GM19328 (cell line): Measurements from ENCODE around the gene PUDP.
"Not testable (repeated sequence)": the region's sequence is repeated elsewhere in the genome, so short reads cannot be mapped to it uniquely, and the experiment has no call there.

ENCODE experiments used
- ATAC-seq: cut with Tn5 transposase; IDR thresholded peaks from one replicate; pipeline ENCODE4 v1.9.1; 2021; ENCODE audit warnings: mild to moderate bottlenecking, moderate library complexity; ENCODE audit not compliant: unreplicated experiment

PUDP gene

DNA sequence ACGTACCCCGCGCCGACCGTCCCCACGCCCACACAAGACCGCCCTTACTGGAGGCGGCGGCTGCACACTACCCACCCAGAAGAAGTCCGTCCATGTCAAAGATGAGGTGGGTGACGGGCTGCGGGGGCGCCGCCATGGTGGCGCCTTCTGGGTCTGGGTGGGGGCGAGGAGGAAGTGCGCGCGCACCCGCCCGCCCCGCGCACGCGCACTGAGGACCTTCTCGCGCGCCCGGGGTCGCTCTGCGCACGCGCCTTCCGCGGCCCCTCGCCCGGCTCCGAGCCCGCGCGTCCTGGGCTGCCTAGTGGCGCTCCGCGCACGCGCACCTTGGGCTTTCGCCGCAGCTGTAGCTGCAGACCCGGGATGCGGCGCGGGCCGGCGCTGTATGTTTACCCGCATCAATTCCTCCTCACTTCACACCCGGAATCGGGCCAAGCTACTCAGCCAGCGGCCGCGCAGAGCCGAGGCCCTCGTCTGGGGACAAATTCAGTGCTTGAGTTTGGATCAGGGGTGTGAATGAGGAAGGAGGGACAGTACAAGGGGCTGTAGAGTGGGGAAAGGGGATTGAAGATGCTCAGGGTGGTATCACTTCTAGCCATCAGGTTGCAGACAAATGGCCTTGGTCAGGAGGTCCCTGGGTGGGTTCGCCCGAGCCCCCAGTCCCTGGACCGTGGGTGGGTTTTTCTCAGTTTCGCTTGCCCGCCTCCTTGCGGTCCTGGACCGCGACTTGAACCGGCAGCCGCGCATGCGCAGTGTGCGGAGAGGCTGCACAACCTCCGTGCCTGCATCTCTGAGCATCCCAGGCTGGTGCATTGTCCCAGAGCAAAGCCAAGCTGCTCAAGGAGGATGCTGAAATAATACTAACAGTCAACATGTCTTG is at the start of gene PUDP:
TSS of gene PUDP (minus strand) at position 176 of the 877 bp plus-strand sequence. CDS start at position 136, 40 bp downstream.
- peak; percentile 80 for ATAC-seq

DNA sequence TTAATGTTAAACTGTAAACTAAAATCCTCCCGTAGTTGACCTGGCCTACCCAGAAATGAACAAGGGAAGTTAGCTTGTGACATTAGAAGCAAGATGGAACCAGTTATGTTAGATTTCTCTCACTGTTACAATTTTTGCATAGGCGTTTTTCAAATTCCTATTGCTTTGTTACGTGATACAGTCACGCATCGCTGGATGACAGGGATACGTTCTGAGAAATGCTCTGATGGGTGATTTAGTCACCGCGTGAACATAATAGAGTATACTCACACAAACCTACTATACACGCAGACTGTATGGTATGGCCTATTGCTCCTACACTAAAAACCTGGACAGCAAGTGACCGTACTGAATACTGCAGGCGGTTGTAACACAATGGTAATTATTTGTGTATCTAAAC is 46.7 kb upstream of the PUDP start:
- no peak for ATAC-seq

GRCh38 chrX:7192871-7193270 is 44.9 kb upstream of the PUDP start:
- ATAC-seq: no peak

GRCh38 chrX:7191681-7192110 is 43.7 kb upstream of the PUDP start:
- peak; percentile 54 for ATAC-seq

DNA sequence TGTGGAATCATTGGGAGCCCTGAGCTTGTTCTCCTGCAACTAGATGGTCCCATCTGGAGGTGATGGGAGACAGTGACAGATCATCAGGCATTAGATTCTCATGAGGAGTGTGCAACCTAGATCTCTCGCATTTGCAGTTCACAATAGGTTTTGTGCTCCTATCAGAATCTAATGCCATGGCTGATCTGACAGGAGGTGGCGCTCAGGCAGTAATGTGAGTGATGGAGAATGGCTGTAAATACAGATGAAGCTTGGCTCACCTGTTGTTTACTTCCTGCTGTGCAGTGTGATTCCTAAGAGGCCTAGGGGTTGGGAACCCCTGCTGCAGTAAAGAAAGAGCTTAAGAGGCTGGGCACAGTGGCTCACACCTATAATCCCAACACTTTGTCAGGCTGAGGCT is 42.2 kb upstream of the PUDP start:
- ATAC-seq: no peak

GRCh38 chrX:7188672-7189071 is 40.7 kb upstream of the PUDP start:
- no peak for ATAC-seq

GRCh38 chrX:7184816-7185215 is 36.9 kb upstream of the PUDP start:
- no peak for ATAC-seq

DNA sequence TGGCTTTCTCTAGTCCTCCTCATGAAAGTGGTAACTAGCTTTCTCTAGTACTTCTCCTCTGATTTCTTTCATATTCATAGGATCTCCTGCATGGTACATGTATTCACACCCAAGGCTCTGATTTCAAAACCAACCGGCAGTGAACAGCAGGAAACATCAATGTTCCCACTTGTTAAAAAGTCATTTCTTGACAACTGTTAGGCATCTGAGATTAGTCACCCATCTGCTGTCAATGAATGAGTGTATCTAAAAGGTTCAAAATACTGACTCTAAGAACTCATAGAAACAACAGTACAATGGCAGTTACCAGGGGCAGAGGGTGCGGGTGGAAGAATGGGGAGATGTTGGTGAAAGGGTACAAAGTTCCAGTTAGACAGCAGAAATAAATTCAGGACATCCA is 31.5 kb upstream of the PUDP start:
- ATAC-seq: no peak

- ATAC-seq: not testable (repeated sequence)
Observed at GRCh38 chrX:7178859-7179258, 30.9 kb upstream of the PUDP start.

DNA sequence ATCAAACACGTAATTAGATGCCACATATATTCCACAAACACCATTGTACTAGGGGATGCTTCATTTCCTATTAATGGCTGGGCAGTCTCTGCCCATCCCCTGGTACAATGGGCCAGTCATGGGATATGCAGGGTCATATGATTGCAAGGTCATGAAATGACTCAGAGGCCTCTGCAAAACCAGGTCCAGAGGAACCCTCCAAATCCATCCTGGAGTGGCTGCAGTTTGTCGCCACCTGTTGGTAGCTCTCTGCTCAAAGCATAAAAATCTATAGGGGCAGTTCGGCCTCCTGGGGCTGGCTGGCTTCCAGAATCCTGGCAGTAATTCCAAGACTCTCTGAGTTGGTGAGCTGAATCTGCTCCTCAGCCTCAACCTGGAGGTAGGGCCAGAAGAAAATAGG is 22.9 kb upstream of the PUDP start:
- ATAC-seq: no peak

DNA sequence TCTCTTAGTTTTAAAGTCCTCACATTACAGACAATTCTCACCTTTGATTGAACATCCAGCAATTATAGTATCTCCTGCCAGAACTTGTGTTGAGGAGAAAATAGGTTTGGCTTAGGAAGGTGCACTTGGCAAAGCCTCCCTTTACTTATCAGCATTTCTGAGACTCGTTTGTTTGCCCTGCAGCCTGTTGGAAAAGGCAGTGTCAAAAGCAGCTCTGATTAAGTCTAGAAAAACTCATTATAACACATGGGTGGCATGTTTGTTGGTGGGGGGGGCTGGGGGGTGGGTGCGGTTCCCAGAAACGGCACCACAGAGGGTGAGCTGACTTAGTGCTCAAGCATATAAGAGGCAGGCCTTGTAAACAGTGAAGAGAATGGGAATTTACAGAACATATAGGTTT is 21.7 kb upstream of the PUDP start:
- no peak for ATAC-seq

GRCh38 chrX:7168371-7168770 is 20.4 kb upstream of the PUDP start:
- ATAC-seq: no peak

DNA sequence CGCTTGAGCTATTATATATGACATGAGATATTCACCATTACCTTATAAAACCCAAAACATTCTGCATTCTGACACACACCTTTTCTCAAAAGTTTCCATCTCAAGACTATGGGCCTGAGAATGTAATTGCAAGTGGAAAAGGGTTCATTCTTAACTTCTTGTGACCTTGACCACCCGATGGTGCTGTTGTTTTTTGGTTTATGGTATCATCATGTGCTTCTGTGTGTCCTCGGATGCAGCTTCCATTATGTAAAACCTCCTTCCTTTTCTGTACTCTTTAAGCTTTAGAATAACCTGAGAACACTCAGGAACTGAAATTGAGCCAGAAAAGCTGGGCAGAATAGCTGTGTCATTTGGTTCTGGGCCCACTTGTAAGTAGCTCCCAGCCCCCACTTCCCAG is 16.2 kb upstream of the PUDP start:
- ATAC-seq: no peak

DNA sequence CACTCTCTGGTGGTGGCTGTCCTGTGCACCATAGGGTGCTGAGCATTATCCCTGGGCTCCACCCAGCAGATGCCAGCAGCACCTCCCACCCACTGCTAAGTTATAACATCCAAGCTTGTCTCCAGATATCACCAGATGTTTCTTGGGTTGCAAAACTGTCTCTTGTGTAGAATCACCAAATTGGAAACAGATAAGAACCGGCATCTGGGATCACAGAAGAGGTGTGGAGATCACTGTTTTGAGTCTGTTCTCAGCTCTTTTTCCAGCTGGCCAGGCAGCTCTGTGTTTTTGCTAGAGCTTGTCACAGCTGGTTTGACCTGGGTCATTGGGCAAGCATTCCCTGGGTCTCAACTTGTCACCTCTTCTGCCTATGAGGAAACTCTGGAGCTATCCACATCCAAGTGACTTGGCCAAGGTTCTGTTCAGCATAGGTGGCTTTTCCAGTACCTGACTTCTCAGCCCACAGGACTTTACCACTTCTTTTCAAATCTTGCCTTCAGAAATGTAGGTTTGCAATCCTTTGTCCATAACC is 15.3 kb upstream of the PUDP start:
- ATAC-seq: no peak

DNA sequence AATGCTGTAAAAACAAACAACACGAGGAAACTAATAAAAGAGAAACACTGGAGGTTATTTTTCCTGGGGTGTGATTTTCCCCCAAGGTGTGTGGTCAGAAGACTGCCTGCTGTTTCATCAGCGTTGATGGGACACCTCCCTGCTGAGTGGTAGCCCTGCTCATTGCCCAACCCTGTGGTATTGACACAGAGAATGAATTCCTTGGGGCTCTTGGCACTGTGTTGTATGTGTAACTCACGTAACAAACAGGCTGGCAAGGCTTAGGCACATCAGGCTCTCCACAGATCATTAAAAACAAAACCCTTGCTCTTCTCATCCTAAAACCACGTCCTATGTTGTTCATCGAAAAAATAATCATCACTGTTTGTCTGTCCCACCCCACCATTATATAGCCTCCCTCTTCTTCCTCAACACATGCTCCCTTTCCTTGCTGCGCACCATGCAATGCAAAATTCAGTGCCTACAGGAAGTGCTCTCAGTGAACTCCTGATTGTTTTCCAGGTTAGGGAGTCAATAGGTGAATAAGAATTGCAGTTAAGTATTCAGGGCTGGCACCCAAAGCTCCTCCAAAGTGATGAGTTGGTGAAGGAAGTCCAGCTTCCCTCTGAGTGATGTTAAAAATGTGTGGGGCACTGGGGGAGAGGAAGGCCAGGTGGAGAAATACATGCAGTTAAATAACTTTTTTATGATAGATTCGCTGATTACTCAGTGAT is 11.4 kb upstream of the PUDP start:
- no peak for ATAC-seq

DNA sequence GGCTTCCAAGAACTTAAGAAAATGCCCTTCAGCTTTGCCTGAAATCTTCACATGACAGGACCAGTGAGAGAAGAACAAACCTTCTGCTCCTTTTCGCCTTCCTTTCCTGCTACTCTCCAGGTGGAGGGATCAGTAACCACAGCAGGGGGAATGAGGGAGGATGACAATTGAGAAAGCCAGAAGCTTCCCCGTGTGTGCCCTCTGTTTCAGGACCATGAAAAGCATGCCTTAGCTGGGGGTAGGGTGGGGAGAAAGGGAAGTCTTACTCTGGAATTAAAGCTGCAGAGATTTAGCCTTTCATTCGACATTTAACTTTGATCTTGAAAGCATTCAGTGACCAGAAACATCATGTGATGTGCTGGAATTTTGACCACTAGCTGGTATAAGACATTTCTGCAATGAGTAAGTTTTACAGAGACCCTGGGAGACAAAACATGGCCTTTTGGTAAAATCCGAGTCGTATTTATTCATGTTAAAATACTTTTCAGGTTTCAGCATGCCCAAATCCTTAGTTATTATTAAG is 10.6 kb upstream of the PUDP start:
- ATAC-seq: no peak

DNA sequence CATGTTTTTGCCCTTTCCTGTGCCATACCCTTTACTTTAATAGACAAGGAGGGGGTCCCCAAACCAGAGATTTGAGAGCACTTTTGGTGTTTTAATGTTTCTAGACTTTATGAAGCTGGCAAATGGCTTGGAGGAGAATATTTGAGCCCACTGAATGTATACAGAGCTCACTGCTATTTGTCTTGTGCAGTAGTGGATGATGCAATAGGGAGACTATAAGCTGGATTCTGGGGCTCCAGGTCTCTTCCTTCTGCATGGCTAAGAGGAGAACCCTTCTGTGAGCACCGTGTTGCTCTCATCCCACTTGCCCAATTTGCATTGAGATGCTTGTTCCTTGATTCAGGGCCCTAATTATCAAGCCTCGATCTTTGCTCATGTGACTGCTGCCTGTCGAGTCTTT is 8.9 kb upstream of the PUDP start:
- no peak for ATAC-seq

GRCh38 chrX:7155163-7155562 is 7.2 kb upstream of the PUDP start:
- ATAC-seq: no peak

- ATAC-seq: no peak
Observed at GRCh38 chrX:7154041-7154597, 6.2 kb upstream of the PUDP start.

GRCh38 chrX:7153231-7153630 is 5.3 kb upstream of the PUDP start:
- no peak for ATAC-seq

- ATAC-seq: no peak
Observed at GRCh38 chrX:7149411-7149810, 1.5 kb upstream of the PUDP start.
